H1 (cell line): ENCODE results near the gene FRMD3. TPM values are rescaled to one million over a fixed set of nuclear protein-coding genes. Genes with fewer than 3 reads are reported as not detected.

ENCODE experiments used
- CTCF ChIA-PET: fragments of 300-600 bp; sonication (Branson Sonifier 250); formaldehyde crosslinking; loops from one replicate; lab custom pipeline; 2021; ENCODE audit not compliant: partially characterized antibody; lab: Charles Lee
- POLR2A ChIA-PET: fragments of 300-600 bp; sonication (Branson Sonifier 250); formaldehyde crosslinking; loops from one replicate; lab custom pipeline; 2021; ENCODE audit warnings: inconsistent platforms; ENCODE audit not compliant: partially characterized antibody; lab: Charles Lee
- DNase-seq, 2 experiments: peaks; one replicate each; pipeline versions ENCODE4 v3.0.0 to v3.0.0-alpha.2; 2010 to 2022; ENCODE audit warnings: low spot score in 2 of 2, low read depth in 1 of 2, mixed read lengths in 1 of 2
- FAIRE-seq: peaks from 2 replicates; lab custom pipeline; 2011; peaks lifted over from hg19 to GRCh38; lab: Jason Lieb, UNC
- H2AFZ ChIP-seq: 2 replicates; pipeline ENCODE4 v1.8.1; 2012; ENCODE audit warnings: low read length, inconsistent platforms
- H2AK5ac ChIP-seq: 2 replicates; pipeline ENCODE4 v1.6.1; 2013; ENCODE audit warnings: low read depth, low read length
- H2BK120ac ChIP-seq: replicated peaks from 2 replicates; pipeline ENCODE3; 2013; ENCODE audit warnings: low read depth, low read length, inconsistent platforms
- H2BK12ac ChIP-seq: 2 replicates; pipeline ENCODE4 v1.6.1; 2013; ENCODE audit warnings: low read depth, low read length
- H2BK15ac ChIP-seq: 2 replicates; pipeline ENCODE4 v1.6.1; 2013; ENCODE audit warnings: low read length
- H2BK20ac ChIP-seq: 2 replicates; pipeline ENCODE4 v1.6.1; 2013; ENCODE audit warnings: low read length
- H2BK5ac ChIP-seq: 2 replicates; pipeline ENCODE4 v1.6.1; 2013; ENCODE audit warnings: low read depth, low read length
- H3K14ac ChIP-seq: 2 replicates; pipeline ENCODE4 v1.6.1; 2013; ENCODE audit warnings: inconsistent platforms; ENCODE audit not compliant: insufficient read length
- H3K18ac ChIP-seq: 2 replicates; pipeline ENCODE4 v1.6.1; 2013; ENCODE audit warnings: low read length; ENCODE audit errors: extremely low read depth
- H3K23ac ChIP-seq: 2 replicates; pipeline ENCODE4 v1.6.1; 2013; ENCODE audit warnings: inconsistent platforms; ENCODE audit not compliant: insufficient read length
- H3K23me2 ChIP-seq: 2 replicates; pipeline ENCODE4 v1.6.1; 2013; ENCODE audit warnings: low read depth, low read length
- H3K27ac ChIP-seq: 2 replicates; pipeline ENCODE4 v1.6.1; 2011; ENCODE audit warnings: low read depth, low read length, inconsistent platforms
- H3K27me3 ChIP-seq, 4 experiments: replicated peaks in 1 of 4; 1 replicate in 1 of 4; 2 replicates in 3 of 4; pipeline versions ENCODE4 v1.6.1 to v1.8.1; 2011 to 2013; ENCODE audit warnings: low read length in 3 of 4, mild to moderate bottlenecking in 3 of 4, inconsistent platforms in 2 of 4, mixed read lengths in 2 of 4, moderate library complexity in 1 of 4; ENCODE audit not compliant: control insufficient read depth in 3 of 4, insufficient read depth in 3 of 4; ENCODE audit errors: extremely low read depth in 1 of 4
- H3K36me3 ChIP-seq, 4 experiments: 2 replicates each; pipeline versions ENCODE4 v1.6.1 to v1.8.1; 2011 to 2013; ENCODE audit warnings: mild to moderate bottlenecking in 4 of 4, low read length in 3 of 4, moderate library complexity in 2 of 4, control low read depth in 1 of 4, inconsistent platforms in 1 of 4; ENCODE audit not compliant: insufficient read depth in 4 of 4, control insufficient read depth in 2 of 4
- H3K4ac ChIP-seq: replicated peaks from 2 replicates; pipeline ENCODE3; 2013; ENCODE audit warnings: low read length, low read depth, mixed read lengths, inconsistent platforms; ENCODE audit not compliant: insufficient read length
- H3K4me1 ChIP-seq, 4 experiments: replicated peaks in 1 of 4; 1 replicate in 1 of 4; 2 replicates in 3 of 4; pipeline versions ENCODE4 v1.6.1 to v1.8.1; 2011 to 2013; ENCODE audit warnings: low read length in 3 of 4, inconsistent platforms in 2 of 4, mixed read lengths in 1 of 4; ENCODE audit not compliant: insufficient read depth in 4 of 4, control insufficient read depth in 3 of 4
- H3K4me2 ChIP-seq, 2 experiments: 2 replicates each; pipeline versions ENCODE4 v1.6.1 to v1.8.1; 2011 to 2013; ENCODE audit warnings: low read depth in 2 of 2, low read length in 2 of 2, control low read depth in 1 of 2, inconsistent platforms in 1 of 2, mild to moderate bottlenecking in 1 of 2; ENCODE audit not compliant: insufficient read depth in 1 of 2
- H3K4me3 ChIP-seq, 4 experiments: fragments of 200-600, 300-600 bp in 1 of 4; sonication (generic), shearing (Covaris generic), sonication (Bioruptor Twin) in 1 of 4; 2 replicates each; pipeline versions ENCODE4 v1.5.1 to v1.8.1; 2011 to 2016; ENCODE audit warnings: low read length in 4 of 4, low read depth in 3 of 4, control low read depth in 2 of 4, inconsistent platforms in 2 of 4, mild to moderate bottlenecking in 2 of 4, mixed read lengths in 1 of 4, moderate library complexity in 1 of 4; ENCODE audit not compliant: insufficient read depth in 2 of 4; ENCODE audit errors: extremely low read depth in 1 of 4
- H3K56ac ChIP-seq: replicated peaks from 2 replicates; pipeline ENCODE3; 2013; ENCODE audit warnings: low read depth, mild to moderate bottlenecking, mixed read lengths, low read length, inconsistent platforms; ENCODE audit not compliant: insufficient read length
- H3K79me1 ChIP-seq: 2 replicates; pipeline ENCODE4 v1.6.1; 2013; ENCODE audit warnings: low read depth, low read length, control low read depth
- H3K79me2 ChIP-seq, 2 experiments: 2 replicates each; pipeline versions ENCODE4 v1.6.1 to v1.8.1; 2012 to 2013; ENCODE audit warnings: low read length in 2 of 2, mild to moderate bottlenecking in 2 of 2, inconsistent platforms in 1 of 2; ENCODE audit not compliant: insufficient read depth in 2 of 2, control insufficient read depth in 1 of 2
- H3K9ac ChIP-seq, 4 experiments: replicated peaks in 1 of 4; 1 replicate in 1 of 4; 2 replicates in 3 of 4; pipeline versions ENCODE4 v1.6.1 to v1.8.1; 2011 to 2013; ENCODE audit warnings: low read depth in 3 of 4, low read length in 3 of 4, control low read depth in 2 of 4, mild to moderate bottlenecking in 2 of 4, moderate library complexity in 2 of 4, inconsistent platforms in 1 of 4; ENCODE audit errors: extremely low read depth in 1 of 4
- H3K9me3 ChIP-seq, 2 experiments: 2 replicates each; pipeline versions ENCODE4 v1.6.1 to v1.8.1; 2012 to 2013; ENCODE audit warnings: mild to moderate bottlenecking in 2 of 2, moderate library complexity in 2 of 2, control low read depth in 1 of 2, inconsistent platforms in 1 of 2, low read depth in 1 of 2, low read length in 1 of 2, mixed read lengths in 1 of 2; ENCODE audit not compliant: insufficient read depth in 2 of 2
- H4K20me1 ChIP-seq, 2 experiments: replicated peaks in 1 of 2; 2 replicates each; pipeline versions ENCODE3 to v1.8.1; 2011 to 2013; ENCODE audit warnings: inconsistent platforms in 2 of 2, low read length in 2 of 2, mild to moderate bottlenecking in 1 of 2; ENCODE audit not compliant: insufficient read depth in 2 of 2, control insufficient read depth in 1 of 2
- H4K5ac ChIP-seq: 2 replicates; pipeline ENCODE4 v1.6.1; 2013; ENCODE audit warnings: low read length, low read depth, mixed read lengths, inconsistent platforms; ENCODE audit not compliant: insufficient read length
- H4K8ac ChIP-seq: 2 replicates; pipeline ENCODE4 v1.8.0; 2013; ENCODE audit warnings: mild to moderate bottlenecking, moderate library complexity, low read length, inconsistent platforms; ENCODE audit not compliant: insufficient read depth; ENCODE audit errors: extremely low read depth
- H4K91ac ChIP-seq: replicated peaks from 2 replicates; pipeline ENCODE3; 2013; ENCODE audit warnings: low read length, mixed read lengths, inconsistent platforms; ENCODE audit not compliant: insufficient read length
- ASH2L ChIP-seq: fragments of 200-600, 300-600 bp; sonication (generic); IDR thresholded peaks from one replicate; pipeline ENCODE4 v1.7.1; 2017; ENCODE audit warnings: low read length
- CBX8 ChIP-seq: fragments of 300-800, 300-1000 bp; sonication (generic); IDR thresholded peaks from 2 replicates; pipeline ENCODE4 v1.7.1; 2016; ENCODE audit warnings: low read depth, low read length, borderline replicate concordance
- CHD2 ChIP-seq: IDR thresholded peaks from 2 replicates; pipeline ENCODE4 v1.6.1; 2012; ENCODE audit warnings: low read length, improper control_type of control experiment
- FOSL1 ChIP-seq: IDR thresholded peaks from 2 replicates; pipeline ENCODE4 v1.6.1; 2011; ENCODE audit warnings: mild to moderate bottlenecking, low read depth, low read length, moderate library complexity; ENCODE audit not compliant: insufficient read depth
- HDAC2 ChIP-seq, 2 experiments: fragments of 300-600 bp in 1 of 2; sonication (generic) in 1 of 2; IDR thresholded peaks; 2 replicates each; pipeline ENCODE4 v1.6.1; 2011 to 2012; ENCODE audit warnings: low read depth in 2 of 2, low read length in 2 of 2, mild to moderate bottlenecking in 2 of 2, moderate library complexity in 2 of 2, borderline replicate concordance in 1 of 2, inconsistent platforms in 1 of 2
- JUND ChIP-seq: IDR thresholded peaks from 2 replicates; pipeline ENCODE4 v1.6.1; 2011; ENCODE audit warnings: mild to moderate bottlenecking, improper control_type of control experiment, low read length
- PHF8 ChIP-seq: fragments of 200-600 bp; sonication (generic); conservative IDR thresholded peaks from 2 replicates; pipeline ENCODE4 v1.7.1; 2012; ENCODE audit warnings: low read depth, mild to moderate bottlenecking, inconsistent platforms, low read length, moderate library complexity
- POLR2A ChIP-seq, 2 experiments: IDR thresholded peaks; 1 replicate in 1 of 2; 2 replicates in 1 of 2; pipeline ENCODE4 v1.6.1; 2011; ENCODE audit warnings: low read depth in 2 of 2, low read length in 2 of 2, mild to moderate bottlenecking in 2 of 2; ENCODE audit errors: control extremely low read depth in 1 of 2
- POU5F1 ChIP-seq: IDR thresholded peaks from 2 replicates; pipeline ENCODE4 v1.6.1; 2011; ENCODE audit warnings: low read depth, mild to moderate bottlenecking, low read length, moderate library complexity
- RBBP5 ChIP-seq: IDR thresholded peaks from 2 replicates; pipeline ENCODE4 v1.7.1; 2012; ENCODE audit warnings: low read depth, mild to moderate bottlenecking, inconsistent platforms, low read length, moderate library complexity, borderline replicate concordance
- ZNF274 ChIP-seq: IDR thresholded peaks from 2 replicates; pipeline ENCODE4 v1.7.0; 2012; ENCODE audit warnings: low read length, borderline replicate concordance; ENCODE audit errors: extremely low read depth
- WGBS, 2 experiments: shearing (Covaris generic) in 1 of 2; methylation state at CpG; one replicate each; pipeline versions ENCODE4 v1.1.6 to v1.1.7; 2013 to 2015; ENCODE audit warnings: low lambda C conversion rate in 2 of 2, mixed read lengths in 2 of 2, inconsistent platforms in 1 of 2, low coverage in 1 of 2, missing lambda C conversion rate in 1 of 2; ENCODE audit not compliant: insufficient replicate concordance in 2 of 2, insufficient coverage in 1 of 2, insufficient read length in 1 of 2; ENCODE audit errors: extremely low coverage in 1 of 2, missing lambda C conversion rate in 1 of 2; 5-methylcytosine and 5-hydroxymethylcytosine counted together
- polyA plus RNA-seq, 7 experiments: library from polyadenylated mRNA; depleted of rRNA in 3 of 7; stranded (reverse) in 5 of 7; unstranded in 2 of 7; fragments of >200 nt in 5 of 7; fragments of 200-250 nt in 2 of 7; gene quantifications; 1 replicate in 5 of 7; 2 replicates in 1 of 7; 4 replicates in 1 of 7; pipeline versions ENCODE4 v1.2.1 to v1.2.3, GENCODE V29; 2011 to 2013; ENCODE audit warnings: missing spikeins in 2 of 7, mixed read lengths in 2 of 7
- total RNA-seq: library from RNA; stranded (reverse); fragmentation: NEBNext Ultra II Directional; extraction: Animal tissue kit (Norgen Biotek cat#: 25700); gene quantifications from 2 replicates; pipeline ENCODE4 v1.2.1, GENCODE V29; 2021

FRMD3 gene
- total and polyA plus RNA-seq, 2 of the 8 experiments (the other 6 are each of a cell fraction or from before 2014, with no cell fraction given), result 0.15 to 1.4 TPM

DNA sequence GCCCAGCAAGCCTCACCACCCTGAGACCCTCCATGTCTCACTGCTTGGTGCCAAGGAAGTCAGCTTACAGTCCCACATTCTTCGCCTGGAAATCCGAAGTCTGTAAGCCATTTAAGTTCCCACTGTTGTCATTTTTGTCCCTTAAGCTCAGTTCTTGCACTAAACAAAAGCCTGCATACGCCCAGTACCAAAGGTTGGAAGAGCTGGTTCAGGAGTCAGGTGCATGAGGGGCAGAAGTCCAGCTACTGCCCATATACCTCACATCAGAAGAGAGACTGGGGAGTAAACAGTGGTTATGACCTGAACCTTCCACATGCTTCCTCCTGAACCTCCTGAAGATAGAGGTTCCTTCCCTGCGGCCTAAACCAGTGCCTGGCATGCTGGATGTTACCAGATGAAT is 146.0 kb downstream of the FRMD3 start:
- ChIA-PET POLR2A (no interaction called here), CTCF (interaction anchor here (0.5 to 0.8 kb wide), 2 partner anchors 58 to 750 kb away, joined by 3 to 4 read pairs; no protein-coding TSS in a partner anchor)
- Histone ChIP-seq H3K79me1 (no peaks in the 10 kb centered on the region), H3K23me2 (no peaks in the 10 kb centered on the region), H2AK5ac (no peak overlapping the region), H4K5ac (no peak overlapping the region), H3K9me3 (no peaks in the 10 kb centered on the region), H3K18ac (no peak overlapping the region), H2BK20ac (no peak overlapping the region), H3K27ac (no peak overlapping the region), H3K14ac (no peak overlapping the region), H2AFZ (no peak overlapping the region), H2BK12ac (no peak overlapping the region), H2BK120ac (no peak overlapping the region), H4K20me1 (no peaks in the 10 kb centered on the region), H3K4me2 (no peak overlapping the region), H3K4ac (no peak overlapping the region), H4K8ac (no peak overlapping the region; the same call in 1 of the 2 replicates), H3K27me3 (no peaks in the 10 kb centered on the region), H3K79me2 (no peaks in the 10 kb centered on the region), H3K4me1 (no peaks in the 10 kb centered on the region), H3K9ac (no peak overlapping the region), H2BK15ac (no peak overlapping the region), H4K91ac (no peak overlapping the region), H3K36me3 (no peaks in the 10 kb centered on the region), H3K4me3 (no peak overlapping the region), H3K23ac (no peak overlapping the region), H2BK5ac (no peak overlapping the region), H3K56ac (no peak overlapping the region)
- no peak for DNase-seq
- WGBS, 2 experiments, result 87% methylated on average over 4 of the region's 4 CpGs; no CpG with 5 or more reads in 1 of the 2 experiments
- FAIRE-seq, result no peak
- TF ChIP-seq ASH2L (no peak), ZNF274 (no peak), CBX8 (no peak), FOSL1 (no peak), CHD2 (no peak), HDAC2 (IDR thresholded peaks at IDR 0.05; ENCODE audit: borderline replicate concordance in 1 of 2, low read depth in 2 of 2, low read length in 2 of 2) (no peak), POLR2A (IDR thresholded peaks at IDR 0.05; ENCODE audit: control extremely low read depth in 1 of 2, low read depth in 2 of 2, low read length in 2 of 2) (no peak), RBBP5 (no peak), JUND (no peak), PHF8 (no peak), POU5F1 (no peak)
